ENCODE measurements around the gene SH3GL1. TPM values are rescaled to one million over a fixed set of nuclear protein-coding genes. Genes with fewer than 3 reads are reported as not detected.

Gene SH3GL1
- total and polyA plus RNA-seq, 9 of the 15 experiments (the other 6 are each of a cell fraction or from before 2014, with no cell fraction given), result 1.7 to 75.3 (median 25.7) TPM

GRCh38 chr19:4402171-4403004, 2.0 kb upstream of the SH3GL1 start, which contains the start of gene CHAF1A (continued):
- TF ChIP-seq CREB1 (IDR thresholded peaks at IDR 0.05) (peak; percentile 93), CREB1 (CRISPR knock-in tag; IDR thresholded peaks at IDR 0.05) (peak; percentile 92), PPARD (CRISPR knock-in tag; IDR thresholded peaks at IDR 0.05) (no peak), XRCC3 (IDR thresholded peaks at IDR 0.05) (no peak), SAP30 (IDR thresholded peaks at IDR 0.05; ENCODE audit: borderline replicate concordance, insufficient read depth, low read depth, low read length, poor library complexity, severe bottlenecking) (peak; percentile 96), ZBTB33 (CRISPR knock-in tag; IDR thresholded peaks at IDR 0.05) (peak; percentile 46; the same call in 1 of the 2 replicates), ZNF212 (CRISPR knock-in tag; IDR thresholded peaks at IDR 0.05) (no peak), ZFX (CRISPR knock-in tag; IDR thresholded peaks at IDR 0.05) (peak; percentile 65), POLR2A (conservative IDR thresholded peaks at IDR 0.05) (peak; percentile 66), SIX5 (IDR thresholded peaks at IDR 0.05; ENCODE audit: borderline replicate concordance in 1 of 2, insufficient read depth in 1 of 2, low read depth in 1 of 2, low read length in 2 of 2) (0 out of 4 replicates have a peak, but pooled peaks of 1 of the 2 experiments have one; percentile 4), PRMT5 (CRISPR knock-in tag; IDR thresholded peaks at IDR 0.05) (no peak), EZH2 (IDR thresholded peaks at IDR 0.05; ENCODE audit: borderline replicate concordance, low read depth, low read length) (no peak), ETV1 (tag; conservative IDR thresholded peaks at IDR 0.05; ENCODE audit: low read depth) (no peak), MBD2 (IDR thresholded peaks at IDR 0.05; ENCODE audit: borderline replicate concordance, low read depth) (peak; percentile 96), CCNT2 (IDR thresholded peaks at IDR 0.05; ENCODE audit: borderline replicate concordance, extremely low read depth, insufficient read length, low read depth, low read length) (peak; percentile 68), ILF3 (IDR thresholded peaks at IDR 0.05; ENCODE audit: borderline replicate concordance) (peak; percentile 90; the same call in 1 of the 2 replicates), ZNF507 (tag; conservative IDR thresholded peaks at IDR 0.05) (no peak), CEBPZ (IDR thresholded peaks at IDR 0.05; ENCODE audit: borderline replicate concordance, low read depth, low read length) (no peak), SIRT6 (IDR thresholded peaks at IDR 0.05; ENCODE audit: low read depth, low read length) (no peak)
- TF ChIP-seq, protein P1, sequence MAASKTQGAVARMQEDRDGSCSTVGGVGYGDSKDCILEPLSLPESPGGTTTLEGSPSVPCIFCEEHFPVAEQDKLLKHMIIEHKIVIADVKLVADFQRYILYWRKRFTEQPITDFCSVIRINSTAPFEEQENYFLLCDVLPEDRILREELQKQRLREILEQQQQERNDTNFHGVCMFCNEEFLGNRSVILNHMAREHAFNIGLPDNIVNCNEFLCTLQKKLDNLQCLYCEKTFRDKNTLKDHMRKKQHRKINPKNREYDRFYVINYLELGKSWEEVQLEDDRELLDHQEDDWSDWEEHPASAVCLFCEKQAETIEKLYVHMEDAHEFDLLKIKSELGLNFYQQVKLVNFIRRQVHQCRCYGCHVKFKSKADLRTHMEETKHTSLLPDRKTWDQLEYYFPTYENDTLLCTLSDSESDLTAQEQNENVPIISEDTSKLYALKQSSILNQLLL (CRISPR knock-in tag; IDR thresholded peaks at IDR 0.05; ENCODE audit: borderline replicate concordance), result no peak

Measured in K562 (cell line).